Measurements from ENCODE around the gene SLC8A3.
"Not testable (repeated sequence)": the region's sequence is repeated elsewhere in the genome, so short reads cannot be mapped to it uniquely, and the experiment has no call there.

The SLC8A3 gene, protein sequence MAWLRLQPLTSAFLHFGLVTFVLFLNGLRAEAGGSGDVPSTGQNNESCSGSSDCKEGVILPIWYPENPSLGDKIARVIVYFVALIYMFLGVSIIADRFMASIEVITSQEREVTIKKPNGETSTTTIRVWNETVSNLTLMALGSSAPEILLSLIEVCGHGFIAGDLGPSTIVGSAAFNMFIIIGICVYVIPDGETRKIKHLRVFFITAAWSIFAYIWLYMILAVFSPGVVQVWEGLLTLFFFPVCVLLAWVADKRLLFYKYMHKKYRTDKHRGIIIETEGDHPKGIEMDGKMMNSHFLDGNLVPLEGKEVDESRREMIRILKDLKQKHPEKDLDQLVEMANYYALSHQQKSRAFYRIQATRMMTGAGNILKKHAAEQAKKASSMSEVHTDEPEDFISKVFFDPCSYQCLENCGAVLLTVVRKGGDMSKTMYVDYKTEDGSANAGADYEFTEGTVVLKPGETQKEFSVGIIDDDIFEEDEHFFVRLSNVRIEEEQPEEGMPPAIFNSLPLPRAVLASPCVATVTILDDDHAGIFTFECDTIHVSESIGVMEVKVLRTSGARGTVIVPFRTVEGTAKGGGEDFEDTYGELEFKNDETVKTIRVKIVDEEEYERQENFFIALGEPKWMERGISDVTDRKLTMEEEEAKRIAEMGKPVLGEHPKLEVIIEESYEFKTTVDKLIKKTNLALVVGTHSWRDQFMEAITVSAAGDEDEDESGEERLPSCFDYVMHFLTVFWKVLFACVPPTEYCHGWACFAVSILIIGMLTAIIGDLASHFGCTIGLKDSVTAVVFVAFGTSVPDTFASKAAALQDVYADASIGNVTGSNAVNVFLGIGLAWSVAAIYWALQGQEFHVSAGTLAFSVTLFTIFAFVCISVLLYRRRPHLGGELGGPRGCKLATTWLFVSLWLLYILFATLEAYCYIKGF

DNA sequence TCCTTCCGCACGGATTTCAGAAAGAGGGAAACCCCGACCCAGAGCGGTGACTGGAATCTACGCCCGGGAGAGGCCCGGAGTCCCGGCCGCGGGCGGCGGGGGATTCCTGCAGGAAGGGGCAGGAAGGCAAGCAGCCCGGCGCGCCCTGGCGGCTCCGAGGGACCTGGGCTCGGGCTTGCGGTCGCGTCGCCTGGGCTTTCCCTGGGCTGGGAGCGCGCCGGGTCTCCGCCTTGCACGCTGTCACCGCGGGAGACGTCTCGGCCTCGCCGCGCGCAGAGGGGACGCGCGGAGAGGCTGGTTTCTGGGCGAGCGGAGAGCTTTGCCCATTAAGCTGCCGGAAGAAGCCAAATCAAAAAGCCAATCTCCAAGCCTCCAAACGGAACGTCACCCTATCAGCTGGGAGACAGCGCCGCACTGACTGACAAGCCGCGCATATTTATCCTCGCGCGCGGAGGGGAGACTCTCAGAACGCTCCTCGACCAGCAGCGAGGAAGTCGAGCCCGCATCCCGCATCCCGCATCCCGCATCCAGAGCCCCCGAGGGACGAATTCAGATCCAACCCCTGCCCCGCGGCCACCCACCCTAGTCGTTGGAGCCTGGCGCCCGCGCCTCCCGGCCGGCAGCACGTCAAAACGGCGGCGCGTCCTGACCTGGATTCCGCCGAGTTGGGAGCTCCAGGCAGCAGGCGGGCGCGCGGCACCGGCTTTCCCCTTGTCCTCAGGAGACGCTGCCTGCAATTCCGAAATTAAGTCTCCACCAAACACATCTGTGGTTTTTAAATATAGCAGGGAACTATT lies at the start of gene SLC8A3:
TSS of gene SLC8A3 (minus strand) at position 293 of the 797 bp plus-strand sequence. CDS start 20,529 bp downstream, outside the sequence.
- no peak for DNase-seq (ENCODE audit: low read depth)

- no peak for DNase-seq (ENCODE audit: low read depth)
Observed at GRCh38 chr14:70237710-70238109, 49.0 kb upstream of the SLC8A3 start.

DNA sequence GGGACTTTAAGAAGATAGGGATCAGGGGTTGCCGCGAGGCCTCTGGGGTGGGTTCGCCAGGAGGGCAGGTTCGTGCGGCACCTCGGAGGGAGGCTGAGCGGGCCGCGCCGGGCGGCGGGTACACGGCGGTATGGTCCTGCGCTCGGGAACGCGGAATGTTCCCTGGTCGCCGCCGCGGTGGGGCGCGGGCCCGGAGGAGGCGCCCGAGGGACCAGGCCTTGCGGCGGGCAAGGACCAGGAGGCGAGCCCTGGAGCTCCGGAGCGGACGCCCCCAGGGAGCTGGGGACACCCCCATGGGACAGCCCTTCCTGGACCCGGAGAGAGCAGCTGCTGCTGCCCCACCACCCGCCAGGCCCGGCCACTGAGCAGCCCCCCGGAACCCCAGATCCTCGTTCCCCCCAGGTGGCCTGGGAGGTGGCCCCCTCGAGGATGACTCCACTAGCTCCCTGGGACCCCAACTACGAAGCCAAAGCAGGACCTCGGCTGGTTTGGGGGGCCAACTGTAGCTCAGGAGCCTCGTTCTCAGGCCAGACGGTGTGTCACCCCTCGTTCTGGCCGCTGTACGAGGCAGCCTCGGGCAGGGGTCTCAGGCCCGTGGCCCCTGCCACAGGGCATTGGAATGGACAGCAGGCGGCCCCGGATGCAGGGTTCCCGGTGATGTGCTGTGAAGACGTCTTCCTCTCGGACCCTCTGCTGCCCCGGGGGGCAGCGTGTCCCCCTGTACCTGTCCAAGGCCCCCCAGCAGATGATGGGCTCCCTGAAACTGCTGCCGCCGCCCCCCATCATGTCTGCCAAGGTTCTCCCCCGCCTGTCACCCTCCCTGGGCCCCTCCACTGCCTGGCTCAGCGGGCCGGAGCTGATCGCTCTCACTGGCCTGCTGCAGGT lies 45.6 kb upstream of the SLC8A3 start:
- DNase-seq (ENCODE audit: low read depth), result no peak

- DNase-seq (ENCODE audit: low read depth), result not testable (repeated sequence)
Observed at GRCh38 chr14:70231756-70232544, 43.2 kb upstream of the SLC8A3 start.

DNA sequence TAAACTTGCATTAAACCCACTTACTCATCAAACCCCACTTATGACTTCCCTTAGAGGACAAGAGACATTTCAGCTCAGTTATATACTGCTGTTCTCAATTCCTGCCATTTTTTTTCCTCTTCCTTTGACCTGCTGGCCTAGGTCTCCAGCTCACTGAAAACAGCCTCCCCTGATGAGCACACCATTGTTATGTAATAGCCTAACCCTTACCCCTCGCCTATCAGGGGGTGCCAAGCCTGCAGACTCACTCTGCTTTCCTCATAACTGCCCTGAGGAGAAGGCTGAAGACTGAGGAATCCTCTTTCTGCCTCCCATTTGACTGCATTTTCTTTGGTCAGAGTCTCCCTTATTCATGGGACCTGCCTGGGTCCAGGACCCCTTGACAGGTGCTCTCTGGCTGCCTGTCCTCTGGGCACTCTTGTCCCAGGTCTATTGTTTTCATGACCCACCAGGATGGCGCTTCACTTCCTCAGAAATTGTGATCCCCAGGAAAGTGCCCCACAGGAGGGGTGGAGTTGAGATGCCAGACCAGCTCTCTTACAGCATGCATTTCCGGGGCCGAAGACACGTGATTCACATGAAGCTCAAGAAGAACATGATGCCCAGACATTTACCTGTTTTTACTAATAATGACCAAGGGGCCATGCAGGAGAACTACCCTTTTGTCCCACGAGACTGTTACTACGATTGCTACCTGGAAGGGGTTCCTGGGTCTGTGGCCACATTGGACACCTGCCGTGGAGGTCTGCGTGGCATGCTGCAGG lies 41.3 kb upstream of the SLC8A3 start:
- DNase-seq (ENCODE audit: low read depth), result not testable (repeated sequence)

DNA sequence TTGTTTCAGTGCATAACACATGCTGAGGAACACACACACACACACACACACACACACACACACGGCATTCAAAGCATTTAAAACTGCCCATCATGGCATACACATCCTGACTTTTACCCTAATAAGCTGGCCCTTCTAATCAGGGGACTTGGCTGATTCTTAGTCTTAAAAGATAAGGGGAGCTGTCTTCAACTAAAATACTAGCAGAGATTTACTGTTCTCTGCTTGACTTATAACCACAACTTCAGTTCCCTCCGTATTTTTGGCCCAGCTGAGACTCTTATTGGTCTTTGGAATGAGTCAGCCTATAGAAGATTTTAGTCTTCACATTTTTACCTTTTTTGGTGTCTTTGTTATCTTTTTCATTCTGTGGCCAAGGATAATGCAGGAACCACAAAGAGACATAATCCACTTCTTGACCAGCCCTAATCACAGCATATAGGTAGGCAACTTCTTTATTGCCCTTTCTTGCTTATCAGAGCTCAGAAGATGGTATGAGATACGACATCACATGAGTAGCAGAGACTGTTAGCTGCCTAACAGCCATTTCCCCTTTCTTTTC lies 25.1 kb upstream of the SLC8A3 start:
- no peak for DNase-seq (ENCODE audit: low read depth)

- no peak for DNase-seq (ENCODE audit: low read depth)
Observed at GRCh38 chr14:70212752-70213151, 24.0 kb upstream of the SLC8A3 start.

GRCh38 chr14:70208380-70208779 lies 19.6 kb upstream of the SLC8A3 start:
- no peak for DNase-seq (ENCODE audit: low read depth)

DNA sequence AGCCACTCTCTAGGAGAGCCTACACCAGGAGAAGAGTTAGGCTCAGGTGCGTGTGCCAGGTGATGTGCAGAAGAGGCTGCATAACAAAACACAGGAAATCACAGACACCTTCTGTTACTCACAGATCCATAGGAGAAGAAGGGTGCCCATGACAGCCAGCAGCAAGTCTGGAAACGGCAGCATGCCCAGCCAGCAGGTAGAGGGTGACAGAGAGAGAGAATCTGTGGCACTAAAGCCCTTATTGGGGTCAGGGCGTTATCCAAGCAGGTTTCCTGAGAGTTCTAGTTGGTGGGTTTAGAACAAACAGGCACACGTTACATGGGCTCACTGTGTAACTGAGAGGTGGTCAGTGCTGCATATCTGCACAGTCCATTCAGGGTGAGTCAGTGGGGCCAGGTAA lies 14.9 kb upstream of the SLC8A3 start:
- DNase-seq (ENCODE audit: low read depth), result no peak

DNA sequence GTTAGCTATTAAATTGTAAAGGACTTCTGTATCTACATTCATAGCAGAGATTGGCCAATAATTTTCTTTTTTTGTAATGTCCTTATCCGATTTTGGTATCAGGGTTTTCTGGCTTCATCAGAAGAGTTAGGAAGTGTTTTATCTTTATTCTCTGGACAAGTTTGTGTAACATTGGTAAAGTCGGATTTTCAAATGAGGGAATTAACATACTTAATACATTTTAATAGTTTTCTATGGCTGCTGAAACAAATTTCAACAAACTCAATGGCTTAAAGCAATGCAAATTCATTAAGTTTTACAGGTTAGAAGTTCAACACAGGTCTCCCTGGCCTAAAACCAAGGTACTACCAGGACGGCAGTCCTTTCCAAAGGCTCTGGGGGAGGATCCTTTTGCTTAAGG lies 13.2 kb upstream of the SLC8A3 start:
- no peak for DNase-seq (ENCODE audit: low read depth)

GRCh38 chr14:70193396-70193795 lies 4.6 kb upstream of the SLC8A3 start:
- no peak for DNase-seq (ENCODE audit: low read depth)

DNA sequence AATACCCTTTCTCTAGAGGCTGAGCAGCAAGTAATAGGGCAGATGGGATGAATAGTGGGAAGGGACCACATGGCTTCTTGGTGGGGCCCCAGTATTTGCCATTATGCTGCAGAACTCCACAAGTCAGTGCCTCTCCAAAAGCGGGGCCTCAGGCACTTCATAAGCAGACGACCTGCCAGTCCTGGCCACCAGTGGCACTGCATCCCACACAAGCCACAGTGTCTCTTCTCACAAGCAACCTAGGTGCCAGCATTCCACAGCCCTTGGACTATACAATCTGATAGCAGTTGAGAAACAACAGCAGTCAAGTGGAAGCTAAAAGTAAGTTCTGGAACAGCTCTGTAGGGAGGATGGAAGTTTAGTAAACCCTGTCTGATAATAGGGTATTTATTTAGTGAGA lies 4.2 kb upstream of the SLC8A3 start:
- DNase-seq (ENCODE audit: low read depth), result no peak

GRCh38 chr14:70190156-70190555 lies 1.4 kb upstream of the SLC8A3 start:
- no peak for DNase-seq (ENCODE audit: low read depth)

GRCh38 chr14:70189456-70190077 lies 816 bp upstream of the SLC8A3 start:
- no peak for DNase-seq (ENCODE audit: low read depth)

GRCh38 chr14:70188322-70188658 lies 461 bp downstream of the SLC8A3 start:
- DNase-seq (ENCODE audit: low read depth), result no peak

DNA sequence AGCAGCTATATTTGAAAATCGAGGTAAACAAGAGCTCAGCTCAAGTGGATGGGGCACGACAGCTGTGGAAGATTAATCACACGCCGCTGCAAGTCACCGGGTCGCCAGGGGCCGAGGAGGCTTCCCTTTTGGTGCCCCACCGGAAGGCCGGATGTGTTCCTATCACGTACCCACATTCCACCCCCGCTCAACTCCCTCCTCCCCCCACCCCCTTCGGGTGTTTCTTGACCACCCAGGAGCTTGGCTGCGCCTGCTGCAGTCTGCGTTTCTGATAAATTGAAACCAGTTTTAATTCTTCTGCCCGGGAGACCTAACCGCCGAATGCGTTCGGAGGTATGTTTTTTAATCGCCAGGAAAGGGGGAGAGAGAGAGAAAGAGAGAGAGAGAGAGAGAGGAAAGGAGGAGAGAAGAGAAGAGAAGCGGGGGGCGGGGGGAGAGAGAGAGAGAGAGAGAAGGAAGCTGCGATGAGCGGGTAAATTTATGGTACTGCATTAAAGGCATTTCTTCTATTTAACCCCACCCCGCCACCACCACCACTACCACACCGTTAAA lies 1.8 kb downstream of the SLC8A3 start:
- DNase-seq (ENCODE audit: low read depth), result no peak

DNA sequence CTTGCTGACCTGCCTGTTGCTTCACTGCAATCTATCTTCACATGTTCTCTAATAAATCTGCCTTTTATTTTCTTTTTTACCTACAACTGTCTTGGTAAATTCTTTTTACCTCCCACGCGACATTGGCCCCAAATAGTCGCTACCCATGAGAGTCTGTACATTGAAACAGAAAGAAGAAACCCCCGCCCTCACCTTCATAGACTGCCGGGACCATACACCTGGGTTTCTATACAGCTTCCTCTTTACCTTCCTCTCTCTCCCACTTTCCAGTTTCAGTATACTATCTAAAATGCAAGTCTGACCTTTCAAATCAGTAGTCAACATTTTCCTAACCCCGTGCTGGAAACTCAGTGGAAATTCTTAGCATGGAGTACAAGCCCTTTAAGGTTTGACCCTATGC lies 4.8 kb downstream of the SLC8A3 start:
- no peak for DNase-seq (ENCODE audit: low read depth)

GRCh38 chr14:70181276-70181675 lies 7.5 kb downstream of the SLC8A3 start:
- no peak for DNase-seq (ENCODE audit: low read depth)

DNA sequence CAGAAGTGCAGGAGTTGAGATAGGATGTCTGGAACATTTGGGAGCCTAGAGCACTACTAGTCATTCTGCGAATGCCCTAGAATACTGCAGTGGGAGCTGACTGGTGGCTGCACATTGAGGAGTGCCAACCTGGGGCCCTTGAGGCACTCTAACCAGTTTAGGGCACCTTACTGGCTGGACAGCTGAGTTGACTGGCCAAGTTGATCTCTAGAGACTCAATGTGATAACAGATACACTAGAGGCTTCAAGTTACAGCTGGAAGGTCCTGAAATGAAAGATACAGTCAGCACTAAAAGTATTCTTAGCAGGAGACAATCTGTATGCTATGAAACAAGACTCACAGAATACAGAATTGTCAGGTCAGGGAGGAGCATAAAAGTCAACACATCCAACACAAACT lies 8.0 kb downstream of the SLC8A3 start:
- DNase-seq (ENCODE audit: low read depth), result no peak

Measured in HS-27A (cell line).